PC-9 (cell line): ENCODE measurements around the gene AGO1. TPM values are rescaled to one million over a fixed set of nuclear protein-coding genes. Genes with fewer than 3 reads are reported as not detected.
A peak's percentile ranks its signal among the peaks of the same experiment; 100 is the strongest.

ENCODE experiments used
- Bru-seq: library from RNA; stranded (reverse); fragments of 400-500 nt; gene quantifications from one replicate; lab custom pipeline; 2021; lab: Mats Ljungman, UMichigan
- BruChase-seq, 2 experiments: library from RNA; stranded (reverse); fragments of 400-500 nt; gene quantifications; one replicate each; lab custom pipeline; 2021; lab: Mats Ljungman, UMichigan
- BruUV-seq: library from RNA; stranded (reverse); fragments of 400-500 nt; replicated peaks from 2 replicates; lab custom pipeline; 2021; lab: Mats Ljungman, UMichigan
- CTCF ChIA-PET: fragments of 300-600 bp; sonication (Branson Sonifier 250); formaldehyde crosslinking; loops from one replicate; lab custom pipeline; 2022; ENCODE audit warnings: antibody characterized with exemption; lab: Charles Lee
- POLR2A ChIA-PET: fragments of 300-600 bp; sonication (Branson Sonifier 250); formaldehyde crosslinking; loops from one replicate; lab custom pipeline; 2022; ENCODE audit warnings: antibody characterized with exemption; ENCODE audit not compliant: unreplicated experiment; lab: Charles Lee
- DNase-seq, 2 experiments: peaks; one replicate each; pipeline versions ENCODE4 v3.0.0 to v3.0.0-alpha.2; 2015 to 2022; ENCODE audit warnings: mixed read lengths in 1 of 2
- H2AFZ ChIP-seq: fragments of 200-600 bp; sonication (generic); 2 replicates; pipeline ENCODE4 v1.8.1; 2017; ENCODE audit warnings: antibody characterized with exemption
- H3F3A ChIP-seq: fragments of 200-600 bp; sonication (generic); 2 replicates; pipeline ENCODE4 v1.8.1; 2017; ENCODE audit warnings: antibody characterized with exemption, mild to moderate bottlenecking, low read depth; ENCODE audit not compliant: insufficient read depth
- H3K27ac ChIP-seq: fragments of 200-600 bp; sonication (generic); 2 replicates; pipeline ENCODE4 v1.6.1; 2016; ENCODE audit warnings: mixed run types
- H3K27me3 ChIP-seq: fragments of 200-600 bp; sonication (generic); 2 replicates; pipeline ENCODE4 v1.6.1; 2016; ENCODE audit warnings: low read depth, mixed run types; ENCODE audit not compliant: insufficient read depth
- H3K36me3 ChIP-seq: fragments of 200-600 bp; sonication (generic); 2 replicates; pipeline ENCODE4 v1.6.1; 2016; ENCODE audit warnings: low read depth, mixed run types
- H3K4me1 ChIP-seq: fragments of 200-600 bp; sonication (generic); replicated peaks from 2 replicates; pipeline ENCODE4 v1.6.1; 2016; ENCODE audit warnings: mixed run types; ENCODE audit not compliant: insufficient read depth
- H3K4me2 ChIP-seq: fragments of 200-600 bp; sonication (generic); 2 replicates; pipeline ENCODE4 v1.6.1; 2017; ENCODE audit warnings: mixed run types
- H3K4me3 ChIP-seq: fragments of 200-600 bp; sonication (generic); 2 replicates; pipeline ENCODE4 v1.6.1; 2016; ENCODE audit warnings: mixed run types
- H3K79me2 ChIP-seq: fragments of 200-600 bp; sonication (generic); 2 replicates; pipeline ENCODE4 v1.6.1; 2017; ENCODE audit warnings: low read depth, mixed run types
- H3K9me2 ChIP-seq: fragments of 200-600 bp; sonication (generic); 2 replicates; pipeline ENCODE4 v1.8.1; 2017; ENCODE audit warnings: mild to moderate bottlenecking; ENCODE audit not compliant: insufficient read depth
- H3K9me3 ChIP-seq: fragments of 200-600 bp; sonication (generic); 2 replicates; pipeline ENCODE4 v1.8.1; 2016; ENCODE audit warnings: low read depth; ENCODE audit not compliant: insufficient read depth
- H4K20me1 ChIP-seq: fragments of 200-600 bp; sonication (generic); 2 replicates; pipeline ENCODE4 v1.8.1; 2017; ENCODE audit not compliant: insufficient read depth
- EZH2 ChIP-seq: fragments of 200-600 bp; sonication (generic); IDR thresholded peaks from 2 replicates; pipeline ENCODE4 v1.8.0; 2017; ENCODE audit warnings: antibody characterized with exemption, low read depth
- intact Hi-C: fragments of 100-400 bp; cut with micrococcal nuclease; formaldehyde crosslinking; loops from one replicate; pipeline ENCODE4 v1.10.0; 2022; ENCODE audit not compliant: unreplicated experiment
- long read RNA-seq: library from polyadenylated mRNA; stranded (forward); transcript quantifications from one replicate; pipeline ENCODE4 v2.0.0, GENCODE V29; 2022
- total RNA-seq: library from RNA; stranded (reverse); gene quantifications from 2 replicates; pipeline ENCODE4 v1.2.3, GENCODE V29; 2021
- TF ChIP-seq, protein P1 (sequence below): fragments of 200-600 bp; sonication (generic); conservative IDR thresholded peaks from 2 replicates; pipeline ENCODE4 v1.6.1; 2017; ENCODE audit warnings: mixed run types, antibody characterized with exemption, mild to moderate bottlenecking, moderate library complexity

Gene AGO1
- total RNA-seq (47.9 and 66.0 TPM in 2 replicates), Bru-seq, nascent RNA (percentile 73 among the genes with signal in this experiment), BruChase-seq, experiment 1, labeled RNA remaining after a 2-hour chase (percentile 90 among the genes with signal in this experiment), BruChase-seq, experiment 2, labeled RNA remaining after a 6-hour chase (percentile 89 among the genes with signal in this experiment)
- long read RNA-seq, full-length matches to known transcripts: 1 of 19 reads
- long read RNA-seq, partial matches to known transcripts: 0 of 19 reads
- long read RNA-seq, other reads (novel, unspliced or antisense): 18 of 19 reads

DNA sequence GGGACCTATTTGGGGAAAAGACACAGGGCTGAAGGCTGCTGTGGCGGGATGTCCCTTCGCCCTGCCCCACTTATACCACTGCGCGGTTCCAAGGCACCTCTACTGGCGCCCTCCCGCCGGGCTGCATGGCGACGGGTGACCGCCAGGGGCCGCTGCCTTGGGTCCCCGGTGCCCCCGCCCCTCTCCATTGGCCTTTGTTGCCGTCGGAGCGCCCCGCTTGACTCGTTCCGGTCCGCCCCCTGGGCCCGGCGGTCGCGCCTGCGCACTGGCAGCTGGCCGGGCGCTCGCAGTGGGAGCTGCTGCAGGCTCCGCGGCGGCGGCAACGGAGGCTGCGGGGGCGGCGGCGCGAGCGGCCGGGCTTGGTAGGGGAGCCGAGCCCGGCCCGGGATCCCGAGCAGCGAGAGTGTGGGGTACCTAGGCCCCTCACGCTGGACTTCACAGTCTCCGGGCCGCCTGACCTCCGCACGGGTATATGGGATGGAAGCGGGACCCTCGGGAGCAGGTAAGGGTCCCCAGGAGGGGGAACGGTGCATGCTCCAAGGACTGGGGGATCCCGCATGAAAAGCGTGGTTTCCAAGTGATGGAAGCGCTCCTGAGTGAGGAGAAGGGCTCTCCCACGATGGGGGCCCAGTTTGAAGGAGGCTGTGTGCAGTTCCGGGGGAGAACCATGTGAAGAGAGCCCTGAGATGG is at the start of gene AGO1:
TSS of gene AGO1 (plus strand) at position 265 of the 690 bp plus-strand sequence. CDS start at position 478, 213 bp downstream.
- H3K79me2 ChIP-seq: peaks cover 24% of the 10 kb centered on the region
- H2AFZ ChIP-seq: peak within 1 kb of the TSS; percentile 100
- intact Hi-C loops: loop anchor here (1.0 to 2.0 kb wide), 2 partner anchors 48 to 205 kb away; partner anchors contain the start of genes ADPRS and AGO3
- H3K27me3 ChIP-seq: no peaks in the 10 kb centered on the region
- POLR2A ChIA-PET: interaction anchor here (0.5 to 0.6 kb wide), 8 partner anchors 20 to 685 kb away, joined by 3 to 5 read pairs (median 4); no protein-coding TSS in a partner anchor
- H3K36me3 ChIP-seq: no peaks in the 10 kb centered on the region
- DNase-seq: peak; percentile 74 to 98
- H3K4me2 ChIP-seq: peak within 1 kb of the TSS; percentile 90
- no TSS peak for BruUV-seq
- H3K9me2 ChIP-seq: no peaks in the 10 kb centered on the region
- H3F3A ChIP-seq: no peaks in the 10 kb centered on the region
- TF ChIP-seq, protein P1, sequence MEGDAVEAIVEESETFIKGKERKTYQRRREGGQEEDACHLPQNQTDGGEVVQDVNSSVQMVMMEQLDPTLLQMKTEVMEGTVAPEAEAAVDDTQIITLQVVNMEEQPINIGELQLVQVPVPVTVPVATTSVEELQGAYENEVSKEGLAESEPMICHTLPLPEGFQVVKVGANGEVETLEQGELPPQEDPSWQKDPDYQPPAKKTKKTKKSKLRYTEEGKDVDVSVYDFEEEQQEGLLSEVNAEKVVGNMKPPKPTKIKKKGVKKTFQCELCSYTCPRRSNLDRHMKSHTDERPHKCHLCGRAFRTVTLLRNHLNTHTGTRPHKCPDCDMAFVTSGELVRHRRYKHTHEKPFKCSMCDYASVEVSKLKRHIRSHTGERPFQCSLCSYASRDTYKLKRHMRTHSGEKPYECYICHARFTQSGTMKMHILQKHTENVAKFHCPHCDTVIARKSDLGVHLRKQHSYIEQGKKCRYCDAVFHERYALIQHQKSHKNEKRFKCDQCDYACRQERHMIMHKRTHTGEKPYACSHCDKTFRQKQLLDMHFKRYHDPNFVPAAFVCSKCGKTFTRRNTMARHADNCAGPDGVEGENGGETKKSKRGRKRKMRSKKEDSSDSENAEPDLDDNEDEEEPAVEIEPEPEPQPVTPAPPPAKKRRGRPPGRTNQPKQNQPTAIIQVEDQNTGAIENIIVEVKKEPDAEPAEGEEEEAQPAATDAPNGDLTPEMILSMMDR: peak; percentile 81
- TF ChIP-seq EZH2: no peak
- CTCF ChIA-PET: interaction anchor here (0.6 to 0.7 kb wide), 5 partner anchors 25 to 423 kb away, joined by 3 to 5 read pairs (median 3); partner anchors contain the start of gene SH3D21
- H3K27ac ChIP-seq: no peak within 1 kb of the TSS
- no peaks in the 10 kb centered on the region for H3K9me3 ChIP-seq
- H4K20me1 ChIP-seq: peaks cover 14% of the 10 kb centered on the region
- peaks cover 7% of the 10 kb centered on the region for H3K4me1 ChIP-seq
- H3K4me3 ChIP-seq: peak within 1 kb of the TSS; percentile 100

DNA sequence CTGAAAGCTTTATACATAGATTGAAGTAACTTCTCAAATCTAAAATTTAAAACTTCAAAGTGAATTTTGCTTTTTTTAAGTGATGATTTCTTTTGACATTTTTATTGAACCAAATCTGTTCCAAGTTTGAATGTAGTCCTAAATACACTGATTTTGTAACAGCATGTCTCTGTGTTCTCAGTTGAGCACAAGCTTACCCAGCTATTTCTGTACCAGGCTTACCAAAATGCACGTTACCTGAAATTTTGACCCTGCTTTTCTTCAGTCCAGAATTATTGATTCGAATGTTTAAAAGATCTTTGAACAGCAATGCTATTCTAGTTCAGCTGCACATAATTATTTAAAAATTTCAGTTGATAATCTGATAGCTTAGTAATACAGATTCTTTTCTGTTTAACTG is 49.6 kb upstream of the AGO1 start:
- BruUV-seq: no TSS peak
- H3K27me3 ChIP-seq: no peaks in the 10 kb centered on the region
- H3F3A ChIP-seq: no peaks in the 10 kb centered on the region

DNA sequence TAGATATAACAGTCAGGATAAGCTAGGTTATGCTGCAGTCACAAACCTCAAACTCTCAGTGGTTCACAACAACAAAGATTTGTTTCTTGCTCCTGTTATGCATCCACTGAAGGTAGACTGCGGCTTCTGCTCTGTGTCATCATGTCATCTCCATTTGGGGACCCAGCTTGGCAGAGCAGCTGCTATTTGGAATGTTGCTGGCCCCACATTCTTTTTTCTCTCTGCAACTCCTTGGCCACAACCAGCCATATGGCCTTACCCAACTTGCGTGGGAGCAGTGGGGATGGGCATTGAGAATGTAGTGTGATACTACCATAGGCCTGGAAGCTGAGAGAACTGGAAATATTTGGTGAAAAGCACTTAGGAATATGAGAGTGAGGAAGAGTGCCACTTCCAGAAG is 48.8 kb upstream of the AGO1 start:
- no peaks in the 10 kb centered on the region for H3K9me3 ChIP-seq
- H3K79me2 ChIP-seq: no peaks in the 10 kb centered on the region
- POLR2A ChIA-PET: no interaction called here
- no peak overlapping the region for H2AFZ ChIP-seq
- no peaks in the 10 kb centered on the region for H3K9me2 ChIP-seq
- CTCF ChIA-PET: interaction anchor here (0.5 kb wide), 1 partner anchor 14 kb away, joined by 9 read pairs; no protein-coding TSS in a partner anchor
- no peaks in the 10 kb centered on the region for H3F3A ChIP-seq
- no peaks in the 10 kb centered on the region for H3K36me3 ChIP-seq
- no peak for DNase-seq
- intact Hi-C loops: no loop called here
- no peak overlapping the region for H3K4me3 ChIP-seq
- TF ChIP-seq, protein P1: no peak
- no peak for TF ChIP-seq EZH2
- H3K4me2 ChIP-seq: no peak overlapping the region
- no peak overlapping the region for H3K27ac ChIP-seq
- no peaks in the 10 kb centered on the region for H3K4me1 ChIP-seq
- no TSS peak for BruUV-seq
- H4K20me1 ChIP-seq: no peaks in the 10 kb centered on the region
- H3K27me3 ChIP-seq: no peaks in the 10 kb centered on the region

More for the DNA sequence above, 49.6 kb upstream of the AGO1 start:
- Histone ChIP-seq H4K20me1 (no peaks in the 10 kb centered on the region), H3K4me1 (no peaks in the 10 kb centered on the region), H3K79me2 (no peaks in the 10 kb centered on the region), H3K9me2 (no peaks in the 10 kb centered on the region), H3K4me3 (no peak overlapping the region), H3K9me3 (no peaks in the 10 kb centered on the region), H3K4me2 (no peak overlapping the region), H2AFZ (no peak overlapping the region), H3K27ac (no peak overlapping the region), H3K36me3 (no peaks in the 10 kb centered on the region)
- ChIA-PET POLR2A (no interaction called here), CTCF (no interaction called here)
- intact Hi-C loops: no loop called here
- TF ChIP-seq, protein P1: no peak
- TF ChIP-seq EZH2: no peak
- DNase-seq: no peak
